ENCODE data around the gene SLC49A3.
"Not testable (repeated sequence)": the region's sequence is repeated elsewhere in the genome, so short reads cannot be mapped to it uniquely, and the experiment has no call there.

SLC49A3 gene

DNA sequence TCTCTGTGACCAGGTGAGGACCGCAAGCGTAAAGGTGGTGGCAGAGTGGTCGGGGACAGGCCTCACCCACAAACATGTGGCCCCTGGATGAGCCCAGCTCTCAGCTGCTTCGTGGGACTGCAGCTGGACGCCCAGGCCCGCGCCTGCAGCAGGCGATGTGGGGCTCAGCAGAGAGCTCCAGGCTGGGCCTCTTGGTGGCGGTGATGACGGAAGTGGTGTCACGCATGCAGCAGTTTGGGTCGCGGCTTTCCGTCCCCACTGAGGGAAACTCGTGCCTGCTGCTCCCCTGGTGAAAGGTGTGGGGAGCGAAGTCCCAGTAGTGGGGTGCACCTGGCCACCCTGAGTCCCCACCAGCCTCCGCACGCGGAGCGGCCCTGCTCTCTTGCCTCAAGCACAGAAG lies 43.5 kb upstream of the SLC49A3 start:
- TF ChIP-seq, protein P1, sequence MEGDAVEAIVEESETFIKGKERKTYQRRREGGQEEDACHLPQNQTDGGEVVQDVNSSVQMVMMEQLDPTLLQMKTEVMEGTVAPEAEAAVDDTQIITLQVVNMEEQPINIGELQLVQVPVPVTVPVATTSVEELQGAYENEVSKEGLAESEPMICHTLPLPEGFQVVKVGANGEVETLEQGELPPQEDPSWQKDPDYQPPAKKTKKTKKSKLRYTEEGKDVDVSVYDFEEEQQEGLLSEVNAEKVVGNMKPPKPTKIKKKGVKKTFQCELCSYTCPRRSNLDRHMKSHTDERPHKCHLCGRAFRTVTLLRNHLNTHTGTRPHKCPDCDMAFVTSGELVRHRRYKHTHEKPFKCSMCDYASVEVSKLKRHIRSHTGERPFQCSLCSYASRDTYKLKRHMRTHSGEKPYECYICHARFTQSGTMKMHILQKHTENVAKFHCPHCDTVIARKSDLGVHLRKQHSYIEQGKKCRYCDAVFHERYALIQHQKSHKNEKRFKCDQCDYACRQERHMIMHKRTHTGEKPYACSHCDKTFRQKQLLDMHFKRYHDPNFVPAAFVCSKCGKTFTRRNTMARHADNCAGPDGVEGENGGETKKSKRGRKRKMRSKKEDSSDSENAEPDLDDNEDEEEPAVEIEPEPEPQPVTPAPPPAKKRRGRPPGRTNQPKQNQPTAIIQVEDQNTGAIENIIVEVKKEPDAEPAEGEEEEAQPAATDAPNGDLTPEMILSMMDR (IDR thresholded peaks at IDR 0.05; ENCODE audit: low read length, missing control alignments), result no peak
- H3K4me3 ChIP-seq (replicated peaks; ENCODE audit: low read depth, low read length), result no peak overlapping the region
- DNase-seq (ENCODE audit: low read depth), result no peak

DNA sequence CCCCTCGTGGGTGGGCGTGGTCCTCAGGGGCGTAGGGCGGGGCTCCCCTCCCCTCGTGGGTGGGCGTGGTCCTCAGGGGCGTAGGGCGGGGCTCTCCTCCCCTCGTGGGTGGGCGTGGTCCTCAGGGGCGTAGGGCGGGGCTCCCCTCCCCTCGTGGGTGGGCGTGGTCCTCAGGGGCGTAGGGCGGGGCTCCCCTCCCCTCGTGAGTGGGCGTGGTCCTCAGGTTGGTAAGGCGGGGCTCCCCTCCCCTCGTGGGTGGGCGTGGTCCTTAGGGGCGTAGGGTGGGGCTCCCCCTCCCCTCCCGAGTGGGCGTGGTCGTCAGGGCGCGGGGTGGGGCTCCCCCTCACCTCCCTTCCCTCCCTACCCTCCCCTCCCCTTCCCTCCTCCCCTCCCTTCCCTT lies 43.0 kb upstream of the SLC49A3 start:
- not testable (repeated sequence) for DNase-seq (ENCODE audit: low read depth); H3K4me3 ChIP-seq (replicated peaks; ENCODE audit: low read depth, low read length)

DNA sequence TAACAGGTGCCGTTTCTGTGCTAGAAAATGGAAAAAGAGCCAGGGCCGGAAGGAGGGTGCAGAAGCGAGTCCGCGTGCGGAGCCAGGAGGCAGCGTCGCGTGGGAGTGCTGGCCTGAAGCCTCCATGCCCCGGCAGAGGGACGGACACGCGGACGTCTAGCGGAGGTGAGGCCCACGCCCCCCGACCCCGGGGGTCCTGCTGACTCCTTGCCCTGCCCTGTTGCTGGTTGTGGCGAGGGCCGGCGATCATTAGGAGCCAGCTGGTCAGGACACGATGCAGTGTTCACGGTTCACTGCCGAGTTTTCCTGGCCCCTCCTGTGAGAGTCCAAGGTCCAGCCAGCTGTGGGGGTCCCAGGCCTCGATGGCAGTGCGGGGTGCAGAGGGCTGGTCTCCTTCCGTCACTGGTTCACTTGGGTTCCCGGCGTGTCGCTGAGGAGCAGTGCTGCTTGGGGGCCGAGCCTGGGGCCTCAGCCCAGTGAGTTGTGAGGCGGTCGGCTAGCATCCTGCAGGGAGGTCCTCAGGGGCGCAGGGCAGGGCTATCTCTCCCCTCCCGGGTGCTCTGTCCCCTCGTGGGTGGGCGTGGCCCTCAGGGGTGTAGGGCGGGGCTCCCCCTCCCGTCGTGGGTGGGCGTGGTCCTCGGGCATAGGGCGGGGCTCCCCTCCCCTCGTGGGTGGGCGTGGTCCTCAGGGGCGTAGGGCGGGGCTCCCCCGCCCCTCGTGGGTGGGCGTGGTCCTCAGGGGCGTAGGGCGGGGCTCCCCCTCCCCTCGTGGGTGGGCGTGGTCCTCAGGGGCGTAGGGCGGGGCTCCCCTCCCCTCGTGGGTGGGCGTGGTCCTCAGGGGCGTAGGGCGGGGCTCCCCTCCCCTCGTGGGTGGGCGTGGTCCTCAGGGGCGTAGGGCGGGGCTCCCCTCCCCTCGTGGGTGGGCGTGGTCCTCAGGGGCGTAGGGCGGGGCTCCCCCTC lies 42.3 kb upstream of the SLC49A3 start:
- not testable (repeated sequence) for DNase-seq (ENCODE audit: low read depth); H3K4me3 ChIP-seq (replicated peaks; ENCODE audit: low read depth, low read length)

DNA sequence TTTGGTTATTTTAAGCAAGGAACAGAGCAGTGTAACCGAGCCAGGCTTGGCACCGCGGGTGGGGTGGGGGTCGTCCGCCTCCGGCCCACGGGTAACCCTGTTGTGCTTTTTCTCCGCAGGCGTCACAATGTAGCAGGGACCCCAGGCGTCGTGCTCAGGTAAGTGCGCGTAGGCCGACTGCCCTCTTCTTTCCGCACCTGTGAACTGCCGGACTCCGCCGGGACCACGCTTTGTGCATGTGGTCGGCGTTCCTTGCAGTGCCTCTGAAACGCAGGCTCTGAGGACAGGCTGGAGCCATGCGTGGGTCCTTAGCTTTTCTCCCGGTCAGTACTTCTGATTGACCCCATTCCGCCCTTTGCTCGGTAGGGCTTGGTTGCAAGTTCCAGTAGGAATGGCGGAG lies 41.6 kb upstream of the SLC49A3 start:
- H3K4me3 ChIP-seq (replicated peaks; ENCODE audit: low read depth, low read length), result no peak overlapping the region
- no peak for DNase-seq (ENCODE audit: low read depth)
- TF ChIP-seq, protein P1 (IDR thresholded peaks at IDR 0.05; ENCODE audit: low read length, missing control alignments), result no peak

DNA sequence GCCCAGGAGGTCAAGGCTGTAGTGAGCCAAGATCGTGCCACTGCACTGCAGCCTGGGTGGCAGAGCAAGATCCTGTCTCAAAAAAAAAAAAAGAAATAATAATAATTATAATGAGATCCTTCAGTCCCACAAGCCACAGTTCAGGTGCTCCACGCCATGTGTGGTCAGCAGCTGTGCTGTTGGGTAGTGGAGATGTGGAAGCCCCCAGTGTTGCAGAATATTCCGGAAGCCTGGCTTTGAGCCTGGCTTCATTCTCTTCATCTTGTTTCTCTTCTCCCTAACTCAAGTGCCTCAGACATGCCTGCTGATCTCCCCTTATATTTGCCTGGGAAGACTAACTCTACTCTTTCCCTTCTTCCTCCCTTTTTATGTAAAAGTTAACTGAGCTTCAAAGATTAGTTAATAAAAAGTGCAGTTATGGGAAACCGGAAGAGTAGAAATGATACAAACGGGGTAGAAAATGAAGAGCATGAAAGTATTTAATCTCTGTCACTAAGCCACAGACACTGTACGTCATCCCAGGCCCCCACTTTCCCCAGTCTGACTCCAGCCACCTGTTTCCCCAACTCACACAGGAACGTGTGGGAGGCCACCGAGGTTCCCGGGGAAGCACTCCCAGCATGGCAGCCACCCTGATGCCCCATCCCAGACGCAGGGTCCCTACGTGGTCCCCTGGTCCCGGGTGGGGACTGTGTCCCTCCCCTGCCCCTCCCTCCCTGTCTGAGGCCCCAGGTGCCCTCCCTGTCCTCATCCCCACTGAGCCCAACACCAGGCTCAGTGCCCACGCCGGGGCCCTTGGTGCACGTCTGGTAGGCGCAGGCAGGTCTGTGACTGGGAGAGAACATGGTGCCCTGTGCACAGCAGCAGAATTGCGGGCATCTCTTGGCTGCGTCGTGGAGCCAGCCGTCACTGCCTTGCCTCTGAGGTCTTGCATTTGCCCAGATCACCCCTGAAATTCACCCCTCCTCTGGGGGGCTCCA lies 40.7 kb upstream of the SLC49A3 start:
- TF ChIP-seq, protein P1 (IDR thresholded peaks at IDR 0.05; ENCODE audit: low read length, missing control alignments), result no peak
- DNase-seq (ENCODE audit: low read depth), result no peak
- no peak overlapping the region for H3K4me3 ChIP-seq (replicated peaks; ENCODE audit: low read depth, low read length)

DNA sequence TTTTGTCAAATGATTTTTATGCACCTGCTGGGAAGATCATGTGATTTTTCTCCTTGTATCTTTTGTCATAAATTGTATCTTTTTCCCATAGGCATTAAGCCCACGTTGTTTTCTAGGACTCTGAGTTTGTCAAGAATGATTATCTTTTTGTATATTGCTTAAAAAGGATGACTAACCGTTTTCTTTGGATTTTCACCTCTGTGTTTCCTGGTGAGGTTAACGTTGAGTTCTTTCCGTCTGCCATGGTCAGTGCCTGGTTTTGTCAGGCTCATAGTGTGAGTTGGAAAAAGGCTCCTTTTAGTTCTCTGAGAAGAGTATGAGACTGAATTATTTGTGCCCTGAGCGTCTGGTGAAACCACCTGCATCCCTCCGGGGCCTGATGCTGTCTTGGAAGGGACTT lies 38.6 kb upstream of the SLC49A3 start:
- DNase-seq (ENCODE audit: low read depth), result peak; percentile 44
- TF ChIP-seq, protein P1 (IDR thresholded peaks at IDR 0.05; ENCODE audit: low read length, missing control alignments), result no peak
- H3K4me3 ChIP-seq (replicated peaks; ENCODE audit: low read depth, low read length), result no peak overlapping the region

DNA sequence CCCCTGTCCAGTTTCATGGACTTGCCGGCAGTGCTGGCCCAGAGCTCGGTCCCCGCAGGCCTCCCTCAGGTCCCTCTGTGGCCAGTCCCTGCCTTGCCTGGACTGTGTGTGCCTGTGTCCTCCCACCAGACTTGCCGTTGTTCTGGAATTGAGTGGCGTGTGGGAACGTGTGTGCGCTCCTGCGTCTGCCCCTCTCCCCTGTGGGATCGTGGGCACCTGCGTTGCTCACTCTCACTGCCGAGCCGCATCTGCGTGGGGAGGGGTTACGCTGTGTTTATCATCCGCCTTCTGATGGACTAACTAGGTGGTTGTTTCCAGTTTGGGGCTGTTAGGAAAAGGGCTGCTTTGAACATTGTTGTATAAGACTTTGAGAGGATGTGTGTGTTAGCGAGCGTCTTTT lies 37.9 kb upstream of the SLC49A3 start:
- TF ChIP-seq, protein P1 (IDR thresholded peaks at IDR 0.05; ENCODE audit: low read length, missing control alignments), result no peak
- DNase-seq (ENCODE audit: low read depth), result no peak
- H3K4me3 ChIP-seq (replicated peaks; ENCODE audit: low read depth, low read length), result no peak overlapping the region

All from fibroblast of pulmonary artery (primary cell).